CD14-positive monocyte (primary cell): Measurements from ENCODE around the gene NR1I3. TPM values are rescaled to one million over a fixed set of nuclear protein-coding genes. Genes with fewer than 3 reads are reported as not detected.

Experiments used
- DNase-seq, 3 donors: peaks; one replicate each; pipeline ENCODE4 v3.0.0-alpha.2; 2011 to 2022
- H2AFZ ChIP-seq: 2 replicates; pipeline ENCODE4 v1.6.0; 2012; ENCODE audit warnings: mild to moderate bottlenecking, low read depth, low read length, inconsistent platforms; ENCODE audit not compliant: insufficient read depth, poor library complexity, severe bottlenecking
- H3K27ac ChIP-seq, 2 donors: 1 replicate in 1 of 2; 2 replicates in 1 of 2; pipeline ENCODE4 v1.5.1; 2012 to 2013; ENCODE audit warnings: low read length in 2 of 2, control low read depth in 1 of 2, inconsistent platforms in 1 of 2, low read depth in 1 of 2, mild to moderate bottlenecking in 1 of 2
- H3K27me3 ChIP-seq, 2 donors: one replicate each; pipeline versions ENCODE4 v1.6.0 to v1.6.1; 2011 to 2013; ENCODE audit warnings: low read length in 2 of 2; ENCODE audit not compliant: control insufficient read depth in 2 of 2, insufficient read depth in 2 of 2
- H3K36me3 ChIP-seq, 2 donors: replicated peaks in 1 of 2; 1 replicate in 1 of 2; 2 replicates in 1 of 2; pipeline versions ENCODE4 v1.5.1 to v1.6.1; 2012 to 2013; ENCODE audit warnings: low read length in 2 of 2, control low read depth in 1 of 2, inconsistent platforms in 1 of 2, mild to moderate bottlenecking in 1 of 2; ENCODE audit not compliant: insufficient read depth in 2 of 2, control insufficient read depth in 1 of 2
- H3K4me1 ChIP-seq, 2 donors: 1 replicate in 1 of 2; 2 replicates in 1 of 2; pipeline versions ENCODE4 v1.5.1 to v1.6.1; 2012 to 2013; ENCODE audit warnings: low read length in 2 of 2, control low read depth in 1 of 2, inconsistent platforms in 1 of 2, mild to moderate bottlenecking in 1 of 2, moderate library complexity in 1 of 2; ENCODE audit not compliant: insufficient read depth in 2 of 2, control insufficient read depth in 1 of 2
- H3K4me2 ChIP-seq: replicated peaks from 2 replicates; pipeline ENCODE3; 2012; ENCODE audit warnings: low read length, moderate library complexity, mild to moderate bottlenecking; ENCODE audit not compliant: poor library complexity, severe bottlenecking; ENCODE audit errors: extremely low read depth
- H3K4me3 ChIP-seq, 3 experiments: fragments of 200-600 bp in 1 of 3; sonication (generic) in 1 of 3; replicated peaks in 1 of 3; 1 replicate in 2 of 3; 2 replicates in 1 of 3; pipeline ENCODE4 v1.5.1; 2011 to 2013; ENCODE audit warnings: low read length in 3 of 3, mild to moderate bottlenecking in 3 of 3, control low read depth in 2 of 3, low read depth in 2 of 3, inconsistent platforms in 1 of 3, moderate library complexity in 1 of 3
- H3K79me2 ChIP-seq: 2 replicates; pipeline ENCODE4 v1.6.0; 2012; ENCODE audit warnings: mild to moderate bottlenecking, control low read depth, inconsistent platforms, low read length, moderate library complexity; ENCODE audit not compliant: insufficient read depth
- H3K9ac ChIP-seq: 2 replicates; pipeline ENCODE4 v1.6.0; 2017; ENCODE audit warnings: low read length, mild to moderate bottlenecking; ENCODE audit not compliant: insufficient read depth, poor library complexity, severe bottlenecking
- H3K9me3 ChIP-seq, 2 donors: replicated peaks in 1 of 2; 1 replicate in 1 of 2; 2 replicates in 1 of 2; pipeline versions ENCODE4 v1.5.1 to v1.6.1; 2012 to 2013; ENCODE audit warnings: low read length in 2 of 2, control low read depth in 1 of 2; ENCODE audit not compliant: control insufficient read depth in 1 of 2, insufficient read depth in 1 of 2
- H4K20me1 ChIP-seq: 2 replicates; pipeline ENCODE4 v1.6.0; 2012; ENCODE audit warnings: mild to moderate bottlenecking, low read length, control low read depth, moderate library complexity; ENCODE audit not compliant: insufficient read depth
- H3K27ac Mint-ChIP-seq, 7 donors: one replicate each; pipeline ENCODE4 v1.8.0; 2020; ENCODE audit warnings: mild to moderate bottlenecking in 7 of 7, mixed read lengths in 7 of 7, moderate library complexity in 6 of 7, inconsistent platforms in 2 of 7
- H3K27me3 Mint-ChIP-seq, 3 donors: one replicate each; pipeline ENCODE4 v1.8.0; 2021 to 2022; ENCODE audit warnings: low read depth in 3 of 3, mild to moderate bottlenecking in 3 of 3, mixed read lengths in 3 of 3, moderate library complexity in 3 of 3, inconsistent platforms in 1 of 3
- H3K36me3 Mint-ChIP-seq, 2 donors: one replicate each; pipeline ENCODE4 v1.8.0; 2020; ENCODE audit warnings: mixed read lengths in 2 of 2, inconsistent platforms in 1 of 2, mild to moderate bottlenecking in 1 of 2
- H3K4me1 Mint-ChIP-seq: one replicate; pipeline ENCODE4 v1.8.0; 2020; ENCODE audit warnings: mild to moderate bottlenecking, mixed read lengths
- H3K4me3 Mint-ChIP-seq, 2 donors: one replicate each; pipeline ENCODE4 v1.8.0; 2020; ENCODE audit warnings: mild to moderate bottlenecking in 2 of 2, mixed read lengths in 2 of 2, moderate library complexity in 1 of 2
- H3K9me3 Mint-ChIP-seq, 7 donors: one replicate each; pipeline ENCODE4 v1.8.0; 2020 to 2022; ENCODE audit warnings: mixed read lengths in 7 of 7, mild to moderate bottlenecking in 6 of 7, moderate library complexity in 6 of 7, inconsistent platforms in 2 of 7
- WGBS: methylation state at CpG from one replicate; pipeline ENCODE4 v1.1.5; 2013; ENCODE audit warnings: missing lambda C conversion rate; ENCODE audit not compliant: insufficient coverage; 5-methylcytosine and 5-hydroxymethylcytosine counted together
- intact Hi-C, 2 donors: fragments of 100-400 bp; cut with micrococcal nuclease; formaldehyde crosslinking; loops; one replicate each; pipeline versions ENCODE4 v1.15.0 to v1.15.1; 2023
- polyA plus RNA-seq, 3 donors: library from polyadenylated mRNA; depleted of rRNA in 1 of 3; unstranded in 2 of 3; stranded (reverse) in 1 of 3; fragments of 300-500 nt in 2 of 3; fragments of >200 nt in 1 of 3; fragmentation: Illumina TruSeq in 2 of 3; gene quantifications; 1 replicate in 2 of 3; 2 replicates in 1 of 3; pipeline ENCODE4 v1.2.3, GENCODE V29; 2012 to 2021
- TF ChIP-seq, protein P1 (sequence below): fragments of 200-600 bp; IDR thresholded peaks from one replicate; pipeline ENCODE4 v1.8.0; 2022; ENCODE audit warnings: antibody characterized with exemption, mild to moderate bottlenecking

The NR1I3 gene
- polyA plus RNA-seq, 3 donors = not detected

DNA sequence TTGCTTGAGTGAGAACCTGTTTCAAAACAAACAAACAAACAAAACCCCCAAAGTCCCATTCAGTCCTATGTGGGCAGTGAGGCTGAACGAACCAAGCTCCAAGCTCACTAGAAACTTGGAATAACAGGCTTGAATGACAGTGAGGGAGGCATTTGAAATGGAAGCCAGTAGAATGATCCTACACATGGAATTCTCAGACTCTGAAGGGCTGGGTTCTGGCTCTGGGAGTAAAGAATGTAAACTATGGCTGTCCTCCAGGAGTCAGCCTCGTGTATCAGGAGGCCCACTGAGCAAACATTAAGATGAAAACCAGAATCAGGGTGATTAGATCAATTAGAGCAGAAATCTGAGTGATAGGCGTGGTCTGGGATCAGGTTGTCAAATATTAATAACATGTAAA lies 35.4 kb upstream of the NR1I3 start:
- H2AFZ ChIP-seq = no peak overlapping the region
- TF ChIP-seq, protein P1, sequence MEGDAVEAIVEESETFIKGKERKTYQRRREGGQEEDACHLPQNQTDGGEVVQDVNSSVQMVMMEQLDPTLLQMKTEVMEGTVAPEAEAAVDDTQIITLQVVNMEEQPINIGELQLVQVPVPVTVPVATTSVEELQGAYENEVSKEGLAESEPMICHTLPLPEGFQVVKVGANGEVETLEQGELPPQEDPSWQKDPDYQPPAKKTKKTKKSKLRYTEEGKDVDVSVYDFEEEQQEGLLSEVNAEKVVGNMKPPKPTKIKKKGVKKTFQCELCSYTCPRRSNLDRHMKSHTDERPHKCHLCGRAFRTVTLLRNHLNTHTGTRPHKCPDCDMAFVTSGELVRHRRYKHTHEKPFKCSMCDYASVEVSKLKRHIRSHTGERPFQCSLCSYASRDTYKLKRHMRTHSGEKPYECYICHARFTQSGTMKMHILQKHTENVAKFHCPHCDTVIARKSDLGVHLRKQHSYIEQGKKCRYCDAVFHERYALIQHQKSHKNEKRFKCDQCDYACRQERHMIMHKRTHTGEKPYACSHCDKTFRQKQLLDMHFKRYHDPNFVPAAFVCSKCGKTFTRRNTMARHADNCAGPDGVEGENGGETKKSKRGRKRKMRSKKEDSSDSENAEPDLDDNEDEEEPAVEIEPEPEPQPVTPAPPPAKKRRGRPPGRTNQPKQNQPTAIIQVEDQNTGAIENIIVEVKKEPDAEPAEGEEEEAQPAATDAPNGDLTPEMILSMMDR = no peak

DNA sequence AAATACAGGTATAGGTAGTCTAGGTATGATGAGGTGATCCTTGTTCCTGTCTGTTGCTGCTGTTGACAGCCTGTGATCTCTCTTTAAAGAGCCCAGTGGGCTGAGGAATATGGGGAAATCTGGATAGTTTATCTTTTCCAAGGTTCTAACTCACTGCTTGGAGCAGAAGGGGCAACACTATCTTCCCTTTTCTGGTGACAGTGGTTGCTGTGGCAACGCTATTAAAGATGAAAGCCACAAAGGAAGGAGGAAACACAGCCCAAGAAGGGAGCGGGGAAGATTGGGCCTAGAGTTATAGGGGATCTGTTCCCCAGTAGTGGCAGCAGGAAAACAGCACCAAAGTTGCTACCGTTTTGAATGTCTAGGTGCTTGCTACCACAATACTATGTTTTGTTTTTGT lies 29.3 kb upstream of the NR1I3 start:
- Histone ChIP-seq H3K9me3 (no peaks in the 10 kb centered on the region), H3K4me2 (no peak overlapping the region), H3K27me3 (no peaks in the 10 kb centered on the region), H3K36me3 (no peaks in the 10 kb centered on the region), H3K9ac (no peak overlapping the region), H3K27ac (no peak overlapping the region), H3K4me3 (no peak overlapping the region), H2AFZ (no peak overlapping the region), H3K79me2 (no peaks in the 10 kb centered on the region), H4K20me1 (no peaks in the 10 kb centered on the region), H3K4me1 (peaks cover 12 to 16% of the 10 kb centered on the region in 2 donors)
- peaks cover 10% of the 10 kb centered on the region for H3K4me1 Mint-ChIP-seq
- TF ChIP-seq, protein P1 = no peak
- peak; percentile 26 to 61 (median 55) for DNase-seq
- 0% methylated on average over 1 of the region's 3 CpGs for WGBS
- H3K27me3 Mint-ChIP-seq = peaks cover 2 to 10% (median 10%) of the 10 kb centered on the region in 3 donors
- H3K36me3 Mint-ChIP-seq = no peaks in the 10 kb centered on the region
- no peak overlapping the region for H3K4me3 Mint-ChIP-seq
- peaks cover 0 to 3% (median 0%) of the 10 kb centered on the region in 7 donors for H3K9me3 Mint-ChIP-seq
- intact Hi-C loops = no loop called here
- no peak overlapping the region for H3K27ac Mint-ChIP-seq

More for the DNA sequence above, 35.4 kb upstream of the NR1I3 start:
- intact Hi-C loops = no loop called here
- no peaks in the 10 kb centered on the region for H3K36me3 ChIP-seq
- DNase-seq = no peak
- no peak overlapping the region for H3K4me2 ChIP-seq
- no peaks in the 10 kb centered on the region for H3K79me2 ChIP-seq
- no peak overlapping the region for H3K4me3 ChIP-seq
- Mint-ChIP-seq H3K4me1 (no peaks in the 10 kb centered on the region), H3K27me3 (peaks cover 6 to 16% (median 13%) of the 10 kb centered on the region in 3 donors), H3K4me3 (no peak overlapping the region), H3K9me3 (peaks cover 0 to 5% (median 0%) of the 10 kb centered on the region in 7 donors), H3K36me3 (no peaks in the 10 kb centered on the region), H3K27ac (no peak overlapping the region)
- no peak overlapping the region for H3K9ac ChIP-seq
- peaks cover 0 to 2% of the 10 kb centered on the region in 2 donors for H3K4me1 ChIP-seq
- H4K20me1 ChIP-seq = no peaks in the 10 kb centered on the region
- H3K27me3 ChIP-seq = no peaks in the 10 kb centered on the region
- no peaks in the 10 kb centered on the region for H3K9me3 ChIP-seq
- whole genome bisulfite sequencing = no CpG with 5 or more reads among the region's 3 CpGs
- H3K27ac ChIP-seq = no peak overlapping the region
